ENCODE results near the gene TECPR2.

DNA sequence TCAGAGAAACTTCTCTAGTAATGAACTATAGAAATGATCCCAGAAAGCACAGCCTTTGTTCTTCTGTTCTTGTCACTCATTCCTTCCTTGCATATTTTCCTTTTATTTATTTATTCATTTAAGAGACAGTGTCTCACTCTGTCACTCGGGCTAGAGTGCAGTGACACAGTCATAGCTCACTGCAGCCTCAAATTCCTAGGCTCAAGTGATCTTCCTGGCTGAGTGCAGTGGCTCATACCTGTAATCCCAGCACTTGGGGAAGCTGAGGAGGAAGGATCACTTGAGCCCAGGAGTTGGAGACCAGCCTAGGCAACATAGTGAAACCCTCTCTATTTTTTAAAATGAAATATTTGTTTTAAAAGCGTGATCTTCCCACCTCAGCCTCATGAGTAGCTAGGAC, 11.5 kb downstream of the TECPR2 start:
- no peak for TF ChIP-seq NFYB (CRISPR knock-in tag; conservative IDR thresholded peaks at IDR 0.05; ENCODE audit: low read depth)
- no peak for TF ChIP-seq TP53 (CRISPR knock-in tag; IDR thresholded peaks at IDR 0.05)
- TF ChIP-seq ZNF263 (CRISPR knock-in tag; IDR thresholded peaks at IDR 0.05; ENCODE audit: low read depth), result no peak
